GM18909 (cell line): ENCODE data around the gene NAA10.

Source experiments
- ATAC-seq: cut with Tn5 transposase; IDR thresholded peaks from one replicate; pipeline ENCODE4 v1.9.1; 2021; ENCODE audit warnings: mild to moderate bottlenecking; ENCODE audit not compliant: unreplicated experiment, poor library complexity

NAA10 gene

DNA sequence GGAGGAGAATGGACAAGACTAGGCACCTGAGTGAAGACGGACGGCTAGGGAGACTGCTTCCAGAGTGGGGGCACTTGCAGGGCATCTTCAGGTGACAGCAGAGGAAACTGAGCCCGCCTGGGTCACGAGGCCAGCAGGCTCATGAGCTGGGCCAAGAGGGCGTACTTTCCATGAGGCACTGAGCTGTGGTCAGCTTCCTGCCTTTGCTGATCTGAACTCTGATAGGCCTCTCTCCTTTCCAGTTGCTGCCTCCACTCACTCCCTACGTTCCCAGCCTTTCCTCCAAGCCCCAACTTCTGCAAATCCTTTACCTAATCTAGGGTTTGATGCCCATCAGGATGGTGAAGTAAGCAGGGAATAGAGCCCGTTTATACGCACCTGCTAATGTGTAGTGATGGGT lies 47.5 kb downstream of the NAA10 start:
- no peak for ATAC-seq

DNA sequence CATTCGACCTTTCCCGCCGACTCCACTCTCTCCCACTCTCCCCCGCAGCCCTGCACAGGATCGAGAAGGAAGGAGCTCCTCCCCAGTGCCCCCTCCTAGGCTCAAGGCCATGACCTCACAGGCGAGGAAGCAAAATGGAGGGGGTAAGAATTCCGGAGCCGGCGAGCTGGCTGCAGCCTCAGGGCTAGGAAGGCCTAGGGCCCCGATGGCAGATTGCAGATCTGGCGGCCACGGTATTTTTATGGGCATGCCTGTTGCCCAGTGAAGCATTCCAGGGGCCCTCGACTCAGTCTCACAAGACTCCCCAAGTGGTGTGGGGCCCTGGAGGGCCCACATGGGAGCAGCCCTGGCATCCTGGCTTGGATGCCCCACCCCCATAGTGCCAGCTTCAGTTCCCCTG lies 47.9 kb downstream of the NAA10 start:
- no peak for ATAC-seq

DNA sequence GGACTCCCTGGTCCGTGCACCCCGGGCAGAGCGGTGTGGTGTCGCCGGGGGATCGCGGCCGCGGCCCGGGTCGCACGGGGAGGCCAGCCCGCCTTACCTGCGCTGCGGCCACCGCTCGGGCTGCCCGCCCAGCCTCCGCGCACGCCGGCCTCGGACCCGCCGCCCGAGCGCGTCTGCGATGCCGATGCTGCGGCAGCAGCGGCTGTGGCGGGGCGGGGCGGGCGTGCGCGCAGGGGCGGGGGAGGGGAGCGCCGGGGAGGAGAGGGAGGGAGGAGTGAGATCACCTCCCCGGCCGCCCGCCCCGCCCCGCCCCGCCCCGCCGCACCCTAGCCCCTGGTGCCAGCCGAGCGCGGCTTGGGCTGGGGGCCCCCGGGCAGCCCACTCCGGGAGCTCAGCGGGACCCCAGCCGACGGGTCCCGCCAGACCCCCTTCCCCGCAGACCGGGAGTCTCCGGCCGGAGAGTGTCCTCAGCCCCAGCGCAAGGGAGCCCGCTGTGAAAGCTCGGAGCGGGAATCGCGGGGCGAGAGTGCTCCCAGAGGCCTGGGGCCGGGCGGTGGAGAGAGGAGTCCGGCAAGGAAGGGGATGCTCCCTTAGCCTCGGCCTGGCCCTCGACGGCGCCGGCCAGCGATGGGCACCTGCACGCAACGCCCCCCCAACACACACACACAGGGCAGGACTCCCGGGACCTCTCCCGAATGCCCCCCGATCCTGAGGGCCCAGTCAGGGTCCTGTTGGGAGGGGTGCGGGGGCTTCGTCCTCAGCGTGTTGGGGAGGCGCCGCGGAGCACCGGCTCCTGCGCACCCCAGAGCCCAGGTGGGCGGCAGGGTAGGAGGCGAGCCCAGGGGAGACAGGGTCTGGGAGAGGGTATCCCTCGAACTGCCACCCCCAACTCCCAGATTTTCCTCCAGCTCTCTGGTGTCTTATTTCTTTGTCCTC lies 48.6 kb downstream of the NAA10 start, which contains the start of gene L1CAM:
TSS of gene L1CAM (minus strand) at position 206 of the 936 bp plus-strand sequence. CDS start 10,337 bp downstream, outside the sequence.
- ATAC-seq = no peak

DNA sequence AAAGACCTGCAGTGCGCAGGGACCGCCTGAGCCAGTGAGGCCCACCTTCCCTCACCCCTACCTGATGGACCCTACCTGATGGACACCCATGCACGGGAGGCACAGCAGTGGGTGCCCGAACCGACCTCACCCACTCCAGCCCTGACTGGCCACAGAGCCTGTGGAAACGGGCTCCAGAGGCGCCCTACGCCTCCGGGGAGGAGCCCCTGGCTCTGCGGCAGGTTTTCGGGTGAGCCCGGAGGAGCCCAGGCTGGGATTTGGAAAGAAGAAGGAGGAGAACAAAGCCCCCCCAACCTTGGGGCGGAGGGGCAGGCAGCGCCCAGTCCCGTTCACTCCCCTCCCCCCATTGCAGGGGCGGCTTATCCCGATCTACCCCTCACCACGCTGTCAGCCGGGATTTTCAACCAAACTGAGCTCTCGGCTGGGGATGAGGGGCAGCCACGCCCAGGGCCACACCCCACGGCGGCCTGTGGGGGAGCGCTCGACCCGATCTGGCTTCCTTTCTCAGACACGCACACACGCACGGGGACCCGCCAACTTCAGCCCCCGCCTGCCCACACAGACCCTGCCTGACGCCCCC lies 49.5 kb downstream of the NAA10 start:
- no peak for ATAC-seq

DNA sequence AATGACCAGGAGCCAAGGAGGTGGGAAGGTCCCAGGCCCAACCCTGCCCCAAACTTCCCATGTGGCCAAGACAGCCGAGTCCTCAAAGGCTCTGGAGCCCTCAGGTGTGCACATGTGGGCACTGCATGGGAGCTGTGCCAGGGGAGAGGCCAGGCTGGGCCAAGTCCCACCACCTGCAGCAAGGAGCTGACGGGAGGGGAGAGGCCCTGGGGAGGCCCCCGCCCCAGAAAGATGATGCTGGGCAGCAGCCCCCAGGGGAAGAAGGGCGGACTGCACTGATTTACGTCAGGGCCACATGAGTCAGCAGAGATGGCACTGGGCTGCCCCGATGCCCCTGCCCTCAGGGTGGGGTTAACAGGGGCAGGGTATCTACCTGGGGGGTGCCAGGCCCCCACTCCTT lies 50.2 kb downstream of the NAA10 start:
- no peak for ATAC-seq

DNA sequence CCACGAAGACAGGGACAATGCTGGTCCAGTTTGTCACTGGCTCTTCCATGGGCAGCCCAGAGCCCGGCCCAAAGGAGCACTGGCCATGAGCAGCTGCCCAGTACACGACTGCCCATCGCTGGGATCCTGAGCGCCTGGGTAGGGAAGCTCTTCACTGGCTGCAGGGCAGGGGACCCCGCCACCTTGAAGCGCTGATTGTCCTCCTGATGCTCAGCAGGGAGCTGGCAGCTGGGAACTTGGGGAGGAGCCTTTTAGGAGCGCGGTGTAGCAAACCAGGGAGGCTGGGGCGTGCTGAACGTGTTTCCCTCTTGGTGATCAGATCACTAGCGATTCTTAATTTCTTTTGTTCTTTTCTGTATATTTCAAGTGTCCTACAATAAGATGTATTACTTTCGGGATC lies 50.7 kb downstream of the NAA10 start:
- ATAC-seq = no peak

DNA sequence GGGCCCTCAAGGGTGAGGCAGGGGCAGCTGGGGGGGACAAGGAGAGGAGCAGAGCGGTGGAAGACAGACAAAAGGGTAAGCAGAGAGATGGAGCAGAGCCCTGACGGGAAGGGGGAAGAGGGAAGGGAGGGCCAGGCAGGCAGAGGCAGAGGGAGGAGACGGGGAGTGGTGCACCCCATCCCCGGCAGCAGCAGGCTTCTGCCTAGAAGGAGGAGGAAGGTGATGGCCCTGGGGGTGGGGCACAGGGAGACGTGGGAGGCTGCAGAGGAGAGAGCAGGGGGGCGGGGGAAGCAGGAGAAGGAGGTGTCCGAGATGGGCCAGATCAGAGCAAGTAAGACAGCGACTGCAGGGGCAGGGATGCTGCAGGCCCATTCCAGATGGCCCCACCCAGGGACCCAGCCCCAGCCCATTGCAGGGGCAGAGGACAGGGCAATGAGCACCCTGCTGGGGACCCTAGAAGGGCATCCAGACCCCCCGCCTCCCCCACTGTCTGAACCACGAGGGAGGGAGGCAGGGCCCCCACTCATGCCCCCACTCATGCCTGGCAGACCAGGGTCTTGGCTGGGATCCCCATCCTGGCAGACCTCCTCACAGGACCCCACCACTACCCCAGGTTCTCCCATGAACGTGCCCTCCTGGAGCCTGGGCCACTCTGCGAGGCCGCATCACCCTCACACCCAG lies 51.5 kb downstream of the NAA10 start:
- ATAC-seq = no peak

DNA sequence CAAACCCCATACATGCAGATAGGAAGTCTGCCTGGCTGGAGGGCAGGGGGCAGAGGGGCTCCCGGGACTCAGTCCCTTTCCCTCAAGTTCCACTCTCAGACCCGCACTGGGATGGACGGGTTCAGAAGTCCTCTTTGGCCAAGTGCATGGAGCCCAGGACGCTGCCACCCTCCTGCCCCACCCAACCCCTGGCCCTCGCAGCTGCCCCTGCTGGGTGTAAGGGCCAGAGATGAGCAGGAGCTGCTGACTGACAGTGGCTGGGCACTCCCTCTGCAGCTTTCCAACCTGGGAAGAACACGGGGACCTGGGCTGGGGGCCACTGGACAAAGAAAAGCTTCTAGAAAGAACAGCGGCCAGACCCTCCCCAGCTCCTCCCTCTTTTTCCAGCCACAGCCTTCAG lies 52.3 kb downstream of the NAA10 start:
- no peak for ATAC-seq

DNA sequence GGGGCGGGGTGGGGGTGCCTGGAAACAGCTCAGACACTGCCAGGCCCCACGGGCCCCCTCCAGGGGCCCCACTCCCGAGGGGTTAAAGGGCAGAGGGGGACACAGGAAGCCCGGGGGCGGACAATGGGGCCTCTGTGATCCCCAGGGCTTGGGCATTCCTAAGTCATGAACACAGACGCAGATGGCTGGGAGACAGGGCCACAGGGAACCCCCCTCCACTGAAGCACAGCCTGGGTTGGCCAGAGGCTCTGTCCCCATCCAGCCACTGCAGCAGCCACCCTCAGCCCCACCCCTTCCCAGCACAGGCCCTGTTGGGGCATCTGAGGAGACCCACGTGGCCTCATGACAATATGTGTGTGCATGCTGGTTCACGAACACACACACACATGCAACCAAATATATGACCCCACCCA lies 52.7 kb downstream of the NAA10 start:
- ATAC-seq = no peak

DNA sequence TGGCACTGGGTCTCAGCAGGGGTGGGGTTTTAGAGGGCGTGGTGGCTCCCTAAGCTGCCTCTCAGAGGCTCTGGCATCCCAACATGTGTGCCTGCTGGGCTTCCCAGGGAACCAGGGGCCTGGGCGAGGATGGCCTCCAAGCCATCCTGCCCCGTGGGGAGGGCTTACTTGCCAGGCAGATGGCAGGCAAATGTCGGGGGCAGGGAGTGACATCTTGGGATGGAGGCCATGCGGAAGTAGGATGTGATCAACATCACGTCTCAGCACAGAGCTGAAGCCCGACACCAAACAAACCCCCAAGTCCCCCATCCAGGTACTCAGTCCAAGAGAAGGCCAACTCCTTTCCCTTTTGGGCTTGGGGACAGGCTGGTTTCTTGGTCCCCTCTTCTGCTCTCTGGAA lies 53.6 kb downstream of the NAA10 start:
- no peak for ATAC-seq

DNA sequence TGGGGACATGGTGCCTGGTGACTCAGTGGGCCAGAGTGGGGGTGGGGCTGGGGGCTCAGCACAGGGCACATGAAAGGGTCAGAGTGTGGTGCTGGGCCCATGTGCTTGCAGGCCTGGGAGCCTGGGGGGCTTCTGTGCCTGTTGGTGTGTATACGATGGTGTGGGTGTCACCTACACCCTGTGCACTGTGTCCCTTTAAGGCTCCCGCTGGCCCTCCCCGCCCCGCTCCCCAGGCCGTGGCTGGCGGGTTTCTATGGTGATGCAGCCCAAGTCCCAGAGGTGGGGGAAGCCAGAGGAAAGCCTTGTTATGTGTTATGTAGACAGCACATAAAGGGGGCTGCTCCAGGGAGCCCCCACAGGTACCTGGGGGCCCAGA lies 54.4 kb downstream of the NAA10 start:
- ATAC-seq = no peak

DNA sequence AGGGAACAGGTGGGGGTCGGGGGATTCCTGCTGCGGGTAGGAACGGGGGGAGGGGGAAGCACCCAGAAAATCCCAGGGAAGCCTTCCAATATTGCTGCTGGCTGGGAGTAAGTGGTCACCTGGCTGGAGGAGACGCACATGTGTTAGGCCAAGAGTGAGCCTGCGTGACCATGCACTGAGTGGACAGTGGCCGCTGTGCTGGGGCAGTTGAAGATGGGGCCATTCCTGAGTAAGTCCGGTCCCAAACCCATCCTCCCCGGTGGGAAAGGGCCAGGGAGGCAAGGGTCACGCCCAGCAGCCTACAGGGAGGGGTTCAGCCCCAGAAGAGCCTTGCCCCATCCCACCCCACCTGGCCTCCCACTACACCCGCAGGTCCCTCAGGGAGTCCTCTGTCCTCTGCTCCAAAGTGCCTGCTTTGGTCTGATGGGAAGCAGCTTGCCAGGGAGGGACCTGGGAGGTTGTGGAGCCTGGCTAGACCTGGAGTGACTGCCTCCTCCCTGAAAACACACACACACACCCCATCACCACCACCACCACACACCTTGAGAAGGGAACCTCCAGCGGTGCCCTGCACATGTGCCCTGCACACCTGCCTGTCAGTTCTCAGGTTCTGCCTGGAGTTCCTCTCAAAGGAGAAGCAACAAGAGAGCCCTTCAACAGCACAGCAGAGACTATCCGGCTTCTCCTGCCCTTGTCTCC lies 54.9 kb downstream of the NAA10 start:
- ATAC-seq = no peak
